Upper lobe of right lung (tissue), 1 donor: Measurements from ENCODE around the gene ANK3. TPM values are rescaled to one million over a fixed set of nuclear protein-coding genes. Genes with fewer than 3 reads are reported as not detected.

ENCODE experiments used
- ATAC-seq: fragments of 200-7000 bp; cut with Tn5 transposase; one replicate; pipeline ENCODE4 v1.9.1; 2020; ENCODE audit warnings: mild to moderate bottlenecking, moderate library complexity
- DNase-seq: peaks from one replicate; pipeline ENCODE4 v3.0.0-alpha.2; 2020
- H3K27ac ChIP-seq: fragments of 200-600 bp; one replicate; pipeline ENCODE4 v1.8.0; 2022
- H3K27me3 ChIP-seq: fragments of 200-600 bp; one replicate; pipeline ENCODE4 v1.8.0; 2022; ENCODE audit warnings: mild to moderate bottlenecking
- H3K36me3 ChIP-seq: fragments of 200-600 bp; one replicate; pipeline ENCODE4 v1.8.0; 2022
- H3K4me1 ChIP-seq: fragments of 200-600 bp; one replicate; pipeline ENCODE4 v1.8.0; 2022
- H3K4me3 ChIP-seq: fragments of 200-600 bp; one replicate; pipeline ENCODE4 v1.8.0; 2022; ENCODE audit warnings: mild to moderate bottlenecking
- H3K9me3 ChIP-seq: fragments of 200-600 bp; one replicate; pipeline ENCODE4 v1.8.0; 2022
- CTCF ChIP-seq: fragments of 200-600 bp; IDR thresholded peaks from one replicate; pipeline ENCODE4 v1.8.0; 2022; ENCODE audit warnings: antibody characterized with exemption
- intact Hi-C: fragments of 100-400 bp; cut with DNase I; formaldehyde crosslinking; loops from one replicate; pipeline ENCODE4 v1.11.0; 2022
- total RNA-seq: library from RNA; stranded (reverse); fragmentation: NEBNext Ultra II Directional; extraction: Animal tissue kit (Norgen Biotek cat#: 25700); gene quantifications from one replicate; pipeline ENCODE4 v1.2.1, GENCODE V29; 2021
- donor health status: DM: no; HTN: yes; CAD: no; lungs with severe emphysema.

ANK3 gene
- total RNA-seq, 1 donor from 2014 or later = 91.1 TPM

GRCh38 chr10:60123668-60124067, 266.0 kb downstream of the ANK3 start:
- H3K4me1 ChIP-seq = no peaks in the 10 kb centered on the region
- DNase-seq = no peak
- intact Hi-C loops = no loop called here
- TF ChIP-seq CTCF = no peak
- H3K36me3 ChIP-seq = no peaks in the 10 kb centered on the region
- no peak overlapping the region for H3K4me3 ChIP-seq
- H3K27ac ChIP-seq = no peak overlapping the region
- no peaks in the 10 kb centered on the region for H3K27me3 ChIP-seq
- no peak for ATAC-seq
- H3K9me3 ChIP-seq = no peaks in the 10 kb centered on the region

DNA sequence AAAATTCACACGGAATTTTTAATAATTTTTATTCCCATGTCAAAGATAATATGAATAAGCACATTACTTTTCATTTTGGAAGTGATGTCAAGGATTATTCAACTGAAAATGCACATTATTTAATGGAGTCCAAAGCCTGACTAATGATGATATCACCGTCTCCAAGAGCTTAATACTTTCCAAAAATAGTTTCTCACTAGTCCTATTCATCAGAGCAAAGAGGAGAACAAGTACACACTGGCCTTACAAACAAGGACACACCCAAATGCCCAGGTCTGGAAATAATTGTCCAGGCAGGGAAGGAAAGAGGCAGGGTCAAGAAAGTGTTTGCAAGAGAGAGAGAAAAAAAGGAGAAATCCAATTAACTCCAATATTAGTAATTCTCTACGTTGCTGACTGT, 266.5 kb downstream of the ANK3 start:
- no peak for DNase-seq
- no peaks in the 10 kb centered on the region for H3K36me3 ChIP-seq
- H3K4me1 ChIP-seq = no peaks in the 10 kb centered on the region
- no peaks in the 10 kb centered on the region for H3K27me3 ChIP-seq
- no peaks in the 10 kb centered on the region for H3K9me3 ChIP-seq
- peak; percentile 62 for ATAC-seq
- intact Hi-C loops = no loop called here
- no peak for TF ChIP-seq CTCF
- no peak overlapping the region for H3K27ac ChIP-seq
- H3K4me3 ChIP-seq = no peak overlapping the region

- no peak for TF ChIP-seq CTCF
- intact Hi-C loops = no loop called here
These were observed 267.5 kb downstream of the ANK3 start for GRCh38 chr10:60122190-60122589.

GRCh38 chr10:60114765-60115586, 274.7 kb downstream of the ANK3 start:
- DNase-seq (no peak), ATAC-seq (peak; percentile 67)
- peak; percentile 48 for TF ChIP-seq CTCF
- H3K9me3 ChIP-seq = no peaks in the 10 kb centered on the region
- no peak overlapping the region for H3K4me3 ChIP-seq
- H3K27ac ChIP-seq = no peak overlapping the region
- intact Hi-C loops = no loop called here
- no peaks in the 10 kb centered on the region for H3K36me3 ChIP-seq
- no peaks in the 10 kb centered on the region for H3K4me1 ChIP-seq
- H3K27me3 ChIP-seq = no peaks in the 10 kb centered on the region

More at GRCh38 chr10:60122190-60122589, 267.5 kb downstream of the ANK3 start:
- no peak overlapping the region for H3K27ac ChIP-seq
- no peak for ATAC-seq
- H3K4me3 ChIP-seq = no peak overlapping the region
- DNase-seq = no peak
- no peaks in the 10 kb centered on the region for H3K27me3 ChIP-seq
- no peaks in the 10 kb centered on the region for H3K4me1 ChIP-seq
- no peaks in the 10 kb centered on the region for H3K9me3 ChIP-seq
- no peaks in the 10 kb centered on the region for H3K36me3 ChIP-seq

- H3K4me3 ChIP-seq = no peak overlapping the region
- DNase-seq (no peak), ATAC-seq (no peak)
- H3K27me3 ChIP-seq = no peaks in the 10 kb centered on the region
- no peaks in the 10 kb centered on the region for H3K36me3 ChIP-seq
- H3K27ac ChIP-seq = no peak overlapping the region
- no peaks in the 10 kb centered on the region for H3K9me3 ChIP-seq
- no peaks in the 10 kb centered on the region for H3K4me1 ChIP-seq
- intact Hi-C loops = no loop called here
- TF ChIP-seq CTCF = no peak
These were observed 278.9 kb downstream of the ANK3 start for GRCh38 chr10:60110739-60111138.
